ENCODE results near the gene TEX22.

The TEX22 gene

DNA sequence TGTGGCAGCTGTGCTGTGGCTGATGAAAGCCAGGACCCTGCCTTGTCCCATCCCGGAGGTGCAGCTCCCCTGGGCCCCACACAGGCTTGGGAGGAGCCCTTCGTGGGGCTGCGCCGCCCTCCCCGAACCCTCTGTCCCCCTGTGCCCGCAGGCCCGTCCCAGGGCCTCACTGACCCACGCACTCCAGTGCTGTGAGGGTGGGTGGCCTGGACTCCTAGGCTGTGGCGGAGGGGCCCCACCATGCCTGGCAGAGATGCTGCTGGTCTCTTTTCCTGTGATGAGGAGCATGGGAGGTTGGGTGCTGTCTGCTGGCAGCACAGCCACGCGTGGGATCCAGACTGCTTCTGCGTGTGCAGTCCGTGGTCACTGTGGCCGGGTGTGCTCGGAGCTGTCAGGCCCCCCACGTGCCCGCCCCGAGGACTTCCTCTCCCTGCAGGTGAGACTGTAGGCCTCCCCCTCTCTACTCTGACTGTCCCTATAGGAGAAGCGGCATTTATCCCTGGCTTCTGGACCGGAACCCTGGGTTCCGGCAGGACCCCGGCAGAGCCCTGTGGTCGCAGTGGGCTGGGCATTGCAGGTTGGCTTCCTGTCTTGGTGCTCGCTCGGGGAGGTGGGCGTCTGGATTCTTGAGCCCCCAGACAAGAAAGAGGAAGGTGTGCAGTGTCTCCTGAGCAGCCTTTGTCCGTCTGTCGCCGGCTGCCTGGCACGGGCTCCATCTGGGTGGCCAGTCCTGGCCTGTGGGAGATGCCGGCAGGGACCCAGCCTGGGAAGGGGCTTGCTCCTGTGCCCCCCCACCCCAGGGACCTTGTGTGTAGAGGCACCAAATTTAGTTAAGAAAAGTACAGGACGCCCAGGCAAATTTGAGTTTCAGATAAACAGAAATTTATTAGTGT, 23.6 kb downstream of the TEX22 start:
- peak; percentile 39 for DNase-seq

DNA sequence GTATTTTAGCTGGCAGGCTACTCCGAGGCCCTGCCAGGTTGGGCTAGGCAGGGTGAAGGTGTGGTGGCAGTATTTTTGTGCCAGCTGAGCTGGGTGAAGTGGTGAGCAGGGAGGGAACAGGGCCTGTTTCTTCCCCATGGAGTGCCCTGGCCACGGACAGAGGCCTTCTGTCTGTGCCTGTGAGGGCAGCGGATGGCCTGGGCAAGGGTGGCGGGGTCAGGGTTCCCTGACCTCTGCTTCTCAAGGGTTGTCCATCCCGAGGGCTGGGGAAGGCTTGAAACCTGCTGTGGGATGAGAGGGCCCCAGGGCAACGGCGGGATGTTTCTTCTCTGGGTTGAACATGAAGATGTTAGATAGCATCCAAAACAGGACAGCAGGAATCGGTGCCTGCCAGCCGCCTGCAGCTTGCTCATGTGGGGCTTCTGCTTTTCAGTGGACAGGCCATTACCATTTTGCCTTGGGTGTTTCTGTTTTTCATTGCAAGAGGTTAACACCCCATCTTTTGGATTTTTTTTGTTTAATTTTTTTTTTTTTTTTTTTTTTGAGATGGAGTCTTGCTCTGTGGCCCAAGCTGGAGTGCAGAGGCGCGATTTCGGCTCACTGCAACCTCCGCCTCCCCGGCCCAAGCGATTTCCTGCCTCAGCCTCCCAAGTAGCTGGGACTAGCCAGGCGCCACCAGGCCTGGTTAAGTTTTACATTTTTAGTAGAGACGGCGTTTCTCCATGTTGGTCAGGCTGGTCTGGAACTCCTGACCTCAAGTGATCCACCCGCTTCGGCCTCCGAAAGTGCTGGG, 24.6 kb downstream of the TEX22 start:
- DNase-seq: peak; percentile 42

DNA sequence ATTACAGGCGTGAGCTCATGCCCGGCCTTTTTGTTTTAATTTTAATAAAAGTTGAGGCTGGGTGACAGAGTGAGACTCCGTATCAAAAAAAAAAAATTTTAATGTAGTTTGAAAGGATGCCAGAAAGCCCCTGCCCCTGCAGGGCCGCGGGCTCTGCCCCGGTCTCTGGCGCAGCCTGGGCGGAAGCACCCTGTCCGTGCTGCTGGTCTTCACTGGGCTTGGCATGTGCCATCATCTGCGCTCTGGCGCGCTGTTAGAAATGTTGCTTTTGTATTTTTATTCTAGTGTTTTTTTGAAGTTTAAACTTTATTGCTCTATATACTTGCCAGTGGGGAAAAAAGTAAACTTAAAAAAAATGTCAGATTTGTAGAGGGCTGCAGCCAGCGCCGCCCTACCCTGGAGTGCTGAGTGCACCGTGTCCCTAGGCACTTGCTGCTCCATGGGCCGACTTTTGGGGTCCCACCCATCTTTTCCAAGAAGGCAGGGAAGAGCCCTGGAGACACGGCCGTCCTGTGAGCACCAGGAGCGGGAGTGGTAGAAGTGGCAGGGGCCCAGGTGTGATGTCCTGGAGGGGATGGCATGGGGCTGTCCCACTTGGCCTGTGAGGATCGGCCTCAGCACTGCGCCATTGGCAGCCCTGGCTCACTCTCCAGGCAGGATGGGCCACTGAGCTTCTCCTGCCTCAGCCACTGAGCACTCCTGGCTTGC, 25.3 kb downstream of the TEX22 start:
- DNase-seq: no peak

DNA sequence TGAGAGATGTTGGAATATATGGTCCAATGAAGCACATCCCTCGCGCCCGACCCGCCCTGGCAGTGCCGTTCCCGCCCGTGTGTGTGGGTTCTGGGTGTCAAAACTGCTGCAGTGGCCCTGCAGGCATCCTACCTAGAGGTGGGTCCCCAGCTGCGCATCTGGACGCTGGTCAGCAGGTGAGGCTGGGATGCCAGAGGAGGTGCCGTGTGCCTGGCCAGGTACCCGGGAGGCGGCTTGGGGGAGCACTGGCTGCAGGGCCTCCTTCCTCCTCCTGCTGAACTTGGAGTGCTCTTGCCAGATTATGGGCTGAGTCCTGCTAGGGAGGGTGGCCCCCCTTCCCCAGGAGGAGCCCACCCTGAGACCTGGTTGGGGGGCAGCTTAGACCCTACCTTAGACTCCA, 26.5 kb downstream of the TEX22 start:
- no peak for DNase-seq

DNA sequence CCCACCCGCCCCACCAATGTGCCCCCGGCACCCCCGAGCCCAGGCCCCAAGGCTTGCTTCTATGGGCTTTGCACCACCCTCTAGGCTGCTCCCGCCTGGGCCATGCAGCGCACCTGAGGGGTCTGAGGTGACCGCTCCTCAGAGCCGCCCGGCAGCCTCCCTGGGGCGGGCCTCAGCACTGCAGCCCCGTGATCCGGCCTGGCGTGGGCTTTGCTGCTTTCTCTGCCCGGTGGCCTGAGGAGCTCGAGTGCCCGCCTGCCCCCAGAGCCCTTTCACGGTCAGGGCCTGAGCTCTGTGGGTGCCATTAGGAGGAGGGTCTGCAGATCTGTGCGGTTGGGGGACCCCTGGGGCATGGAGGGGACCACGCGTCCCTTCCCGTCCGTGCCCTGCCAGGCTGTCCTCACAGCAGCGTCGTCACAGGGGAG, 27.5 kb downstream of the TEX22 start:
- no peak for DNase-seq

DNA sequence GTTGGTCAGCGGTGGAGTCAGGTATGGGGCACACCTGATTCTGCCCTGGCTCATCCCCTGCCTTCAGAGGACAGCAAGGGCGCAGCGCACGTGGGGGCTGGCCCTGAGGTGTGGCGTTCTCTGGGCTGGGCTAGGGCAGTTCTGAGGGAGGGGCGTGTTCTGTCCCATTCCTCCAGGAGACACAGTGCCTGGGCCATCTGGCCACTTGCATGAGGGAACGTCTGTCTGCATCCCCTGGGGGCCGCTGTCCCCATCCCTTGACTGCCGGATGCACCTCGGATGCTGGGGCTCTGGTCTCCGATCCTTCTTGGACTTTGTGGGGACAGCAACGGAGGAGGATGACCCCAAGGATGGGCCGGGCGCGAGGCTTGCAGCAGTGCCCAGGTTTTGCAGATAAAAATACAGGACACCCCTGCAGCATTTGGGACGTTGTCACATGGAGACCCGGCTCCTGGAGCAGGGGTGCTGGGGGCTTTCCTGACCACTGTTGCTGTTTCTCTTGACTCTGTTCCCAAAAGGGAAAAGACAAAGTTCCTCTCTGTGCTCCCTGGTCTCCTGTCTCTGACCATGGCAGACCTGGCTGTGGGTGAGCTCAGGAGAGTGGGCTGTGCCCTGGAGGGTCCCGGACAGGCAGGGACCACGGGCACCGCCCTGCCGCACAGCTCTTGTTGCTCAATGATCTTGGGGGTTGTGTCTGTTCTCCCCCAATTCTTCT, 28.2 kb downstream of the TEX22 start:
- DNase-seq: no peak

DNA sequence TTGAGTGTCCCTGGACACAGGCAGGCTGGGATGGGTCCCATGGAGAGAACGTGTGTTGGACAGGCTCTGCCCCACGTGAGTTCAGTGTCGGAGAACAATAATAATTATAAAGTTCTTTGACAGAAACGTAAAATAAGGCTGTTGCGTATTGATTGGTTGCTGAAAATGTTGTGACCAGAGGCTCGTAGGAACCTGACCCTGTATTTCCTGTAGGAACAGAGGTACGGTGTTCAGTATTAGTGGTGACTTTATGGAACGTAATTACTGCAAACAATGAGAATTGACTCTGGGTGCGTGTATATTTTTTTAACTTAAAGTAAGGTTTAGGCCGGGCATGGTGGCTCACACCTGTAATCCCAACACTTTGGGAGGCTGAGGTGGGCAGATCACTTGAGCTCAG, 29.1 kb downstream of the TEX22 start:
- DNase-seq: no peak

DNA sequence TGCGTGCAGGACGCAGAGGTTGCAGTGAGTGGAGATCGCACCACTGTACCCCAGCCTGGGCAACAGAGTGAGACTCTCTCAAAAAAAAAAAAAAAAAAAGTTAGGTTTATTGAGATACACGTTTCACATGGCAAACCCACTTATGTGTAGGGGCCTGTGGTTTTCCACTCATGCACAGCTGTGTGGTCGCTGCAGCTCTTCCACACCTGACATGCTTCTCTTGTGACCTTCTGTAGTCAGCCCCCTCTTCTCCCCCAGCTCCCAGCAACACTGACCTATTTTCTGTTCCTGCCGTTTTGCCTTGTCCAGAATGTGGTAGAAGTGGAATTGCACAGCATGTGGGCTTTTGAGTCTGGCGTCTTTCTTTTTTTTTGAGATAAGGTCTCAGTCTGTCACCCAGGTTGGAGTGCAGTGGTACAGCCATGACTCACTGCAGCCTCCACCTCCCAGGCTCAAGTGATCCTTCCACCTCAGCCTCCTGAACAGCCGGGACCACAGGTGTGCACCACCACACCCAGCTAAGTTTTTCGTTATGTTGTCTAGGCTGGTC, 29.7 kb downstream of the TEX22 start:
- DNase-seq: no peak

DNA sequence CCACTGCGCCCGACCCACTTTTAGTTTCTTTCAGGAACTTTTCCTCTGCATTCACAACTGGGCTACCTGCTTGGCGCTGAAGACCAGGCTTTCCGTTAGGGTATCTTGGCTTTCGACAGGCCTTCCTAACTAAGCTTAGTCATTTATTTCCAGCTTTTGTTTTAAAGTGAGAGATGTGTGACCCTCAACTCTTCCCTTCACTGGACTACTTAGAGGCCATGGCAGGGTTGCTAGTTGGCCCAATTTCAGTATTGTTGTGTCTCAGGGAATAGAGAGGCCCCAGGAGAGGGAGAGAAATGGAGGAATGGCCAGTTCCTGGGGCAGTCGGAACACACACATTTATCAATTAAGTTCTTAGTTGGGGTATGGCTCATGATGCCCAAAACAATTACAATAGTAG, 31.7 kb downstream of the TEX22 start:
- DNase-seq: no peak

DNA sequence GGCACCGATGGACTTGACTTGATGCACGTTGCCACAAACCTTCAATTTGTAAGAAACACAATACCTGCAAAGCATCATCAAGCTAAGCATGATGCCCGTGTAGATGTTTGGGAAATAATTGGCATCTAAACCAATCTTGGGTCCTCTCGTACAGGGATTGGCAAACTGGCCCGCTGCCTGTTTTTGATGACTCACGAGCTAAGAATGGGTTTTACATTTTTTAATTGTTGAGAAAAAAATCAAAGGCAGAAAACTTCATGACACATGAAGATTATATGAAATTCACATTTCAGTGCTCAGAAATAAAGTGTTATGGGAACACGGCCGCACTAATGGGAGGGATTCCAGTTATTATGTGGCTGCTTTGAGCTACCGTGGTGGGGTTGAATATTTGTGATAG, 32.2 kb downstream of the TEX22 start:
- no peak for DNase-seq

DNA sequence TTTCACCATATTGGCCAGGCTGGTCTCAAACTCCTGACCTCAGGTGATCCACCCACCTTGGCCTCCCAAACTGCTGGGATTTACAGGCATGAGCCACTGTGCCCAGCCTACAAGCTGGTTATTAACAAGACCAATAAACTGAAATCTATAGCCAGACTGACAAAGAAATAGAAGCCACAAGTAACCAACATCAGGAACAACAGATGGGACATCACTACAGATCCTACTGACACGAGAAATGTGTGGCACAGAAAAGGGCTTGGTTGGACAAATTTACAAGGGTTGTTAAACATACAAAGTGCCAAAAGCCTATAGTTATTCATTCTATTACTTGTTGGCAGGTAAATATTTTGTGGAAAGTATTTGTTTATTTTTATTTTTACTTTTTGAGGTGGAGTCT, 32.9 kb downstream of the TEX22 start:
- DNase-seq: no peak

DNA sequence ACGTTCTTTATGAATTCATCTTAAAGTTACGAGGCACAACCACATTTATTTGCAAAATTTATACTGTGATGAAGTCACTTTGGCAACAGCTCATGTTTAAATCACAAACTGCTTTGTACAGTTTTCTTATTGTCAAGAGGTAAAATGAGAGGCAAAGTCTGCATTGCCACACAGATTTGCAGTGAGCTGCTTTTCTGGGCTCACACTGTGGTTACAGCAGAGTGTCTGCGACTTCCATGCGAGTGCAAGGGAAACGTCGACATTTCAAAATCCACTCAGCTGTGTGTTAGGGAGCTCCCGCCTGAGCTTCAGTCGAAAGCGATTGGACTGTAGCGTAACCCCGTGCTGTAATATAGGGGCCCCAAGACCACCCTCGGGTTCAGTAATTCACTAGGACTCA, 34.3 kb downstream of the TEX22 start:
- DNase-seq: no peak

DNA sequence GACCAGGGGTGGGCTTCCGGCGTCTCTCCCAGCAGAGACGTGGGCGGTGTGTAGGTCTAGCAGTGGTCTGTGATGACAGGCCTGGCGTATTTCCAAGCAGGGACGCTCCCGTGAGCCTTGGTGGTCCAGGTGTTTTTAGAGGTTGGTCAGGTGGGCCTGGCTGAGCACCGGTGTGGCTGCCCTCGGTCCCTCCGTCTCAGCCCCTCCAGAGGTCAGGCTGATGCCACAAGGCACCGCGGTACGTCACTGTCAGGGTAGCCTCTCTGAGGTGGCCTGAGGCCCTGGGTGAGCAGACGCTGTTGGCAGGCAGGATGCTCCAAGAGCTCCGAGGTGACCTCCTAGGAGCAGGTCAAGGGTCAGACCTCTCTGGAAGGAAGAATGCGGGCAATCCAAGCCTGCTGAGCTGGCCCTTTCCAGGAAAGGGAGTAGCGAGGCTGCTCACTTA, 34.8 kb downstream of the TEX22 start:
- DNase-seq: no peak

DNA sequence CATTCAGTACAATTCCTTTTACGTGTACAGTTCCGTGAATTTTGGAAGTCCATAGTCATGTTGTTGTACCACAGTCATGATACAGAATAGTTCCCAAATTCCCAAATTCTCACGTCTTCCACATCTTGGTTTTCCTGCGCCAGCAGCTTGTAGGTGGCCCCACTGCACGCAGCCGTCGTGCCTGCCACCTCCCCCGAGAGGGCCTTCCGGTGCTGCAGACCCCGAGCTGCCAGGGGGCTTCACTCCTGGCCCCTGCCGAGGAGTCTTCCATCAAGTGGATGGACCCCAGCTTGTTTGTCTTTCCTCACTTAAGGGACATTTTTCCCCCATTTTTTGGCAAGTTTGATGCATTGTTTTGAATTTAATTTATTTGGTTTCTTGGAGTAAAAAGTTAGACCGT, 38.1 kb downstream of the TEX22 start:
- no peak for DNase-seq

DNA sequence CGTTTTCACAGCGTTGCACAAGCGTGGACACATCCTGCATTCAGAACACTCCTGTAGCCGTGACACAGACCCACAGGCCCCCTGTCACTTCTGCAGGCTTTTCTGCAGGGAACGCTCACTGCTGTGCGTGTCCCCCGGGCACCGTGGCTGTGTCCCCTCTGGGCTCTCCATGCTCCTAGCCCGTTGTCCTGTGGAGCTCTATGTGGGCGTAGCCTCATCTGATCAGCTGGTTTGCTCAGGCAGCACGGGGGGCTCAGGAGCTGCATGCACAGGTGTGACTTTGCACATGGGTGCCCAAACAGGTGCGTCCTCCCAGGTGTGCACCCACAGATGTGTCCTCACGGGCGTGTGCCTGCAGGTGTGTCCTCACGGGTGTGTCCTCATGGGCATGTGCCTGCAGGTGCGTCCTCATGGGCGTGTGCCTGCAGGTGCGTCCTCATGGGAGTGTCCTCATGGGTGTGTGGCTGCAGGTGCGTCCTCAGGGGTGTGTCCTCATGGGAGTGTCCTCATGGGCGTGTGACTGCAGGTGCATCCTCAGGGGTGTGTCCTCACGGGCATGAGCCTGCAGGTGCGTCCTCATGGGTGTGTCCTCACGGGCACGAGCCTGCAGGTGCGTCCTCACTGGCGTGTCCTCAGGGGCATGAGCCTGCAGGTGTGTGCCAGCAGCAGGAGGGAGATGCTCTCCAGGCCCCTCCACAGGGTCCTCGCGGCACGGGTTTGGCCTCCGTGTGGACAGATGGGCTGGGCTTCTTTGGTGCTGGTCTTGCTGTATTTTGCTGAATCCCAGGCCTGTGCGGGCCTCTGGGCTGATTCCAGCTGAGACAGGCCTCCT, 38.8 kb downstream of the TEX22 start:
- DNase-seq: no peak

DNA sequence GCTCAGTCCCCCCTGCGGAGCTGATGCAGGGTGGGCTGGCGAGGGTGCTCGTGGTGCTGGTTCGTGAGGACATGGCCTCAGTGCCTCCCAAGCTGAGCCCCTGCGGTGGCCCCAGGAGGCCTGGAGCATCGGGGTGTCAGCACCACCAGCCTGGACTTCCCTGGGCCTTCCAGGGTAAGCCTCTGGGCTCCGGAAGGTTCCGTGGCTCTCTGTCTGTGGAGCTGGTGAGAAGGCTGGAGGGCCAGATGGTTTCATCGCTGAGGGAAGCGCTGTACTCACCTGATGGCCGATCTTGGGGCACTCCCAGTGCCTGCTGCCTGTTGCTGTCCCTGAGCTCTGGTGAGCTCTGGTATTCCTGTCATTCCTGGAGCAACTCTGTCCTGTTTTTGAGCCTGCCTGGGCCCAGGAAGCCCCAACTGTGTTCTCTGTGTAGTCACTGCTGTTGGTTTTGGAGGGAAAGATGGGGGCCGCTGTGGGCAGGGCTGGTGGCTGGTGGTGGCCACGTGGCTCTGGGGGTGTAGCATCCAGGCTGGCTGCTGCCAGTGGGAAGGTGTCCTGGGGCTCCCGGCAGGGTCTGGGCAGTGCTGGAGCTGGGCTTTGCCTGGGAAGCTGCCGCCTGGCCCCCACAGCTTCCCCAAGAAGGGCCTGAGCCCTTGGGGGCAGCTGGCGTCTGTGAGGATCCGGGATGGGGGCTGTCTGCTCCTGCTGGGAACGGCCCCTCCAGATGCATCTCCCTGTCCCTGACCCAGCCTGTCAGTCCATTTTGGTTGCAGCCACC, 39.6 kb downstream of the TEX22 start:
- no peak for DNase-seq

DNA sequence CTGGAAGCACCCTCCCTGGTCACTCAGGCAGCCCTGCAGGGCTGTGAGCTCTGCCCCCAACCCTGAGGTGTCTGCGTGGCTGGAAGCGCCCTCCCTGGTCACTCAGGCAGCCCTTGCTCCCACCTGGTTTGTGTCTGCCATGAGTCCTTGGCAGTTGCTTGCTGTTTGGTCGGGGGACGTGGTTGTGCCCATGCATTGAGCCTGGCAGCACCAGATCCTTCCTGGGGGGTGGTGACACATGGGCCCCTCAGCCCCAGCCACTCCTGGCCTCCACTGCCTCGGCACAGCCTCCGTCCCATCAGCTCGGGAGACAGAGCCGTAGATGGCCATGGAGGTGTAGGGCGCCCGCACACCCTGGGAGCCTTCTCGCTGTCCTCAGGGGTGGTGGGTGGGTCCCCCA, 40.8 kb downstream of the TEX22 start:
- no peak for DNase-seq

DNA sequence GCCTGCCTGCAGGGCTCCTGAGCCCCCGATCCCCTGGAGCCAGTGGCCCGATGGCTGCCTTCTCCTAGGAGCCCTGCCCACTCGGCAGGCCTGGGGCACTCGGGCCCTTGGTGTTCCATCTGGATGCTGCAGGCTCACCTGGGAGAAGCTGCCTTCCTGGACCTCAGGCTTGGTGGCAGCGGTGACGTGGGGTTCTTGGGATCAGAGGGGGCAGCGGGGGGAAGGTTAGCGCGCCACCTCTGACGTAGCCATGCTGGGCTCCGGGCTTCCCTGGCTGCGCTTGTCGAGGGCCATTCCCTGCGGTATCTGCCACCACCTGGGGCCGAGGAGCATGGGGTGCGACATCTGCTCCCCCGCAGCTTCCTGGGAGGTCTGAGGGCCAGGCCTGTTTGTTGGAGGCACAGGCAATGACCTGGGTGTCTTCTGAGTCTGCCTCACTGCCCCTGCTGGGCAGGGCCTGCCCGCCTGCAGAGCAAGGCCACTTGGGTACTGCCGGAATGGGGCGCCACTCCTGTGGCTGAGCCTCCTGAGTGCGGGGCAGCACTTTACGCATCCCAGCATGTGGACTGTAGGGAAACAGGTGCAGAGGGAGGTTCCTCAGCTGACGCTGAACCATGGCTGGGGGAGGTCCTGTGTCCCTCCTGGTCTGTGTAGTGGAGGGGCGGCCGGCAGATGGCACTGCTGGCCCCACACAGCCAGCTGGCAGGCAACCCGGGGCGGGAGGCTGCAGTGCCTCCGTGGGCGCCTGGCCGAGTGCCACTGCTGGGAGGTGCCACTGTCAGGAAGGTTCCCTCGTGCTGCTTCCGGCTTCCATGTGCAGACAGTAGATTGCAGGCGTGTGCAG, 41.6 kb downstream of the TEX22 start:
- no peak for DNase-seq

DNA sequence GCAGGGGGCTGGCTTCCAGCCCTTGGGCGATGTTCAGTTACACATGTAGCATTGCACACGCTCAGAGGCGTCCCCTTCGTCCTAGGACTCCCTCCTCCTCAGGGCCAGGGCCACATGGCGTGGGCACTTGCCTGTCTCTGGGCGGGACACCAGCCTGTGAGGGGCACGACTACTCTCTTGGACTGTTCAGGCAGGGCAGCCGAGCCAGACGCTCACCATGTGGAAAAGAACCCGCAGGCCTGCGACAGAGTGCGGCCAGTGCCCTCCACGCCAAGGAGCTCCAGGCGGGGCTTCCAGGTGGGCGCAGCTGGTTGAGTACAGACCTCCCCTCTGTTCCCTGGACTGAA, 42.2 kb downstream of the TEX22 start:
- no peak for DNase-seq

DNA sequence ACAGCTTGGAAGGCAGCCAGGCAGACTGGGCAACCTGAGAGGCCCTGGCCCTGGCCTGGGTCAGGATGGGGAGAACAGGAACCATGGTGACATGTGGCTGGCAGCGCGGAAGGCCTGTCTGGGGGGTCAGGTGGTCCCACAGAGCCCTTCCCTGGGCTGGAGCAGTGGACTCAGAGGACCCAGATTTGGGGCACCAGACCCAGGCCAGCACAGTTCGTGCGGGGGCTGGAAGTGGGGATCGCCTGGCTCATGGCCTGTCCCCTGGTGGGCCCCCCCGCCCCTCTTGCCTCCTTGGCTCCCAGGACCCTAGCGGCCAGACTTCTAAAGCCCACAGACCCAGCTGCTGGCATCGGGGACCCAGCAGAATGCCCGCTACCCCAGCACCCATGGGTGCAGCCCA, 42.7 kb downstream of the TEX22 start:
- DNase-seq: no peak
